SH-SY5Y (cell line): ENCODE measurements around the gene CD59.

Experiments
- GATA2 ChIP-seq: IDR thresholded peaks from 2 replicates; pipeline ENCODE4 v1.6.1; 2011; ENCODE audit warnings: mild to moderate bottlenecking, low read depth, low read length
- GATA3 ChIP-seq: IDR thresholded peaks from 2 replicates; pipeline ENCODE4 v1.6.1; 2011; ENCODE audit warnings: low read depth, mild to moderate bottlenecking, low read length, moderate library complexity

The CD59 gene

DNA sequence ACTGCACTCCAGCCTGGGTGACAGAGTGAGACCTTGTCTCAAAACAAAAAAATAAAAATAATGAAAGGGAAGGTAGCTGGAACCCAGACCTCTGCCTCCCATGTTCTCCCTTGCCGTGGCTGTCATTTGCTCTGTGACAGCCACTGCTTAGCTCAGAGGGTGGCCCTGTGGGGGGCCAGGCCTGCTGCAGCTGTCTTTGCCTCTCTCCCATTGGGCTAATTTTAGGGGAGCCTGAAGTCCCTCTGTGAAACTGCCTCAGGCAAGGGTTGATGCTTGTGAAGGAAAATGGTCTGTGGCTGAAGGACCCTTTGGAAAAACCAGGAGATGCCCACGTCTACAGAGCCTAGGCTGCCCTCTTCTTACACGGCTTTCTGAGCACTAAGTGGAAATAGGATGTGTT, 78.5 kb downstream of the CD59 start:
- TF ChIP-seq GATA3 (no peak), GATA2 (no peak)

DNA sequence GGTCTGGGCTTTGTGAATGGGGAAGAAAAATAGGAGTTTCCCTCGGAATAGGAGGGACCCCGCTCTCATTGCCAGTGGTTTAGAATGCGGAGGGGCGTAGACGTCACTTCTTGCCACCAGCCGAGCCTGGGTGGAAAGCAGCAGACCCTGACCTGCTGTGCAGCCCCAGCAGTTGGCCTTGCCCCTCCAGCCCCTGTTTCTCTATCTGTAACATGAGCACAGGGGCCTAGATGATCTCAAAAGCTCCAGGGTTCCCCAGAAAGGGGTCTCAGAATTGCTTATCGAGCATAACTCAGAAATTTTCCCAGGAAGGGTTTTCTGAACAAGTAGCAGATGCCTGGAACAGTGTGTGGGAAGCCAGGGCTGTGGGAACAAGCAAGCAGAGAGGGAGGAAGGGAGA, 79.5 kb downstream of the CD59 start:
- TF ChIP-seq GATA2 (no peak), GATA3 (no peak)

DNA sequence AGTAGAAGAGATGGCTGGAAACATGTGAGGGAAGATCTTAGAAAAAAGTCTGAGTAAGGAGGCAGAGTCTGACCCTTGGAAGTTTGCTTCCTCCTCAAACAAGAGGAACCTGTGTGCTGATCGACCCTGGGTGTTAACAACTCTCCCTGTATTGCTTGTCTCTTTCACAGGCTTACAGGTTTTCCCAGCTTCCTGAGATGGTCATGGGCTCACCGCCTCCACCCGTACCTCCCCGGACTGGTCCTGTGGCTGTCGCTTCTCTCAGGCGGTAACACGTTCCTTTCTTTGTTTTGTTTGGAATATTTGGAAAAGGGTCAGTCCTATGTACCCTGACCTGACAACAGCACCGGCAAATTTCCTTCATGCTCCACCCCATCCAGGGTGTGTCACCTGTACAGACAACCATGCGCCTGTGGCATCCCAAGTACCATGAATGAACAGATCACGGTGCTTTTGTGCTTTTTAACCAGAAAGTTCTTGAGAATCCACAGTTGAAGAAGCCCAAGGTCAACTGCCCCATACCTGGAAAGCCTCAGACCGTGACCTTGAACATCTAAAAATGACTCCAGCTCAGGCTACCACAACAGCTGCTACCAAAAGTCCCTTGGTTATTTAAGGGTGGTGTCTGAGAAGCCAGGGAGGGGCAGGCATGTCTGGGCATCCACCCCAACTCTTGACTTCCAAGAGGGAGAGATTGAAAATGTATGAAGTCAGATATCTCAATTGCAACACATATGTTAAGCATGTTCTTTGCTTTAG, 80.2 kb downstream of the CD59 start:
- no peak for TF ChIP-seq GATA3
- no peak for TF ChIP-seq GATA2

DNA sequence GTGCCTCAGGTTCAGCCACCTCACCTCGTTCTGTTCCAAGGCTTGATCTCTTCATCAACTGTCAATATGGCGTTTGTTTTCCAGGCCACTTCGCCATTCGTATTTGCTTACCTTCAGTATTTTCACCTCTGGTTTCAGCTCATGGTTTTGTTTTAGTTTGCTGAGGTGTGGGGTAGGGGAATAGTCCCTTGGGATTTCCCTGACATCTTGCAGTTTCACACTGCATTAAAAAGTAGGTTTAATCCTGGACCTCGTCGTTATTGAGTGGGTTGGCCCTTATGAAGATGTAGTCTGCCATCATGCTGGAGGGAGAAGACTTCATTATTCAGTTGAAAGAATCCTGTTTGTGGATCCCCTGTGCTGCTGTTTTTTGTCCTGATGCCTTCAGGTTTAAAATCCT, 81.6 kb downstream of the CD59 start:
- TF ChIP-seq GATA2: no peak
- TF ChIP-seq GATA3: no peak
